Endothelial cell of umbilical vein (primary cell): ENCODE results near the gene CCDC80. TPM values are rescaled to one million over a fixed set of nuclear protein-coding genes. Genes with fewer than 3 reads are reported as not detected.
A peak's percentile ranks its signal among the peaks of the same experiment; 100 is the strongest.

ENCODE experiments used
- BruUV-seq: library from RNA; stranded (reverse); fragments of 400-500 nt; replicated peaks from 2 replicates; lab custom pipeline; 2021; lab: Mats Ljungman, UMichigan
- CTCF ChIA-PET: fragments of 300-600, 350-600 bp; sonication (Branson Sonifier 250); formaldehyde crosslinking; loops from one replicate; lab custom pipeline; 2021; ENCODE audit warnings: antibody characterized with exemption, inconsistent platforms; lab: Charles Lee
- POLR2A ChIA-PET: fragments of 300-600, 350-600 bp; sonication (Branson Sonifier 250); formaldehyde crosslinking; loops from one replicate; lab custom pipeline; 2021; ENCODE audit warnings: antibody characterized with exemption, inconsistent platforms; lab: Charles Lee
- DNase-seq: peaks from one replicate; pipeline ENCODE4 v3.0.0-alpha.2; 2011; ENCODE audit warnings: low read depth, low spot score
- FAIRE-seq: peaks from 2 replicates; lab custom pipeline; 2011; peaks lifted over from hg19 to GRCh38; lab: Jason Lieb, UNC
- H2AFZ ChIP-seq: 2 replicates; pipeline ENCODE4 v1.6.0; 2012; ENCODE audit warnings: low read depth, low read length, control low read depth, inconsistent platforms
- H3K27ac ChIP-seq: 2 replicates; pipeline ENCODE4 v1.5.1; 2011; ENCODE audit warnings: low read depth, mild to moderate bottlenecking, control low read depth, low read length, moderate library complexity; ENCODE audit not compliant: insufficient read depth
- H3K27me3 ChIP-seq, 2 experiments: 2 replicates each; pipeline versions ENCODE4 v1.6.0 to v1.6.1; 2011; ENCODE audit warnings: low read length in 2 of 2, mixed read lengths in 1 of 2; ENCODE audit not compliant: control insufficient read depth in 2 of 2, insufficient read depth in 2 of 2
- H3K36me3 ChIP-seq, 2 experiments: 2 replicates in 1 of 2; 3 replicates in 1 of 2; pipeline ENCODE4 v1.5.1; 2011; ENCODE audit warnings: low read length in 2 of 2, mild to moderate bottlenecking in 1 of 2, moderate library complexity in 1 of 2; ENCODE audit not compliant: control insufficient read depth in 2 of 2, insufficient read depth in 2 of 2; ENCODE audit errors: extremely low read depth in 1 of 2
- H3K4me1 ChIP-seq: 3 replicates; pipeline ENCODE4 v1.5.1; 2011; ENCODE audit warnings: mild to moderate bottlenecking, low read length; ENCODE audit not compliant: control insufficient read depth, insufficient read depth; ENCODE audit errors: extremely low read depth
- H3K4me2 ChIP-seq: 2 replicates; pipeline ENCODE4 v1.6.1; 2011; ENCODE audit warnings: low read length, control low read depth, mixed read lengths; ENCODE audit not compliant: insufficient read depth
- H3K4me3 ChIP-seq, 3 experiments: fragments of 200-600 bp in 1 of 3; sonication (generic), shearing (Covaris generic) in 1 of 3; replicated peaks in 1 of 3; 2 replicates each; pipeline ENCODE4 v1.5.1; 2011 to 2016; ENCODE audit warnings: control low read depth in 3 of 3, low read length in 3 of 3, mild to moderate bottlenecking in 2 of 3, inconsistent platforms in 1 of 3, low read depth in 1 of 3, moderate library complexity in 1 of 3; ENCODE audit not compliant: insufficient read depth in 1 of 3
- H3K79me2 ChIP-seq: 2 replicates; pipeline ENCODE4 v1.6.0; 2012; ENCODE audit warnings: low read length, inconsistent platforms; ENCODE audit not compliant: control insufficient read depth, insufficient read depth
- H3K9ac ChIP-seq: replicated peaks from 2 replicates; pipeline ENCODE3; 2011; ENCODE audit warnings: low read length, control low read depth; ENCODE audit not compliant: insufficient read depth; ENCODE audit errors: extremely low read depth
- H3K9me1 ChIP-seq: replicated peaks from 3 replicates; pipeline ENCODE4 v1.6.0; 2011; ENCODE audit warnings: mild to moderate bottlenecking, low read length; ENCODE audit not compliant: control insufficient read depth, insufficient read depth; ENCODE audit errors: extremely low read depth
- H3K9me3 ChIP-seq: replicated peaks from 2 replicates; pipeline ENCODE4 v1.5.1; 2012; ENCODE audit warnings: low read length, inconsistent platforms; ENCODE audit not compliant: control insufficient read depth, insufficient read depth
- H4K20me1 ChIP-seq: replicated peaks from 2 replicates; pipeline ENCODE3; 2011; ENCODE audit warnings: mild to moderate bottlenecking, low read length; ENCODE audit not compliant: control insufficient read depth, insufficient read depth; ENCODE audit errors: extremely low read depth
- CTCF ChIP-seq, 2 donors: IDR thresholded peaks; 1 replicate in 1 of 2; 2 replicates in 1 of 2; pipeline ENCODE4 v1.5.1; 2011; ENCODE audit warnings: low read length in 2 of 2, mild to moderate bottlenecking in 2 of 2, moderate library complexity in 2 of 2, control low read depth in 1 of 2, inconsistent platforms in 1 of 2, low read depth in 1 of 2; ENCODE audit not compliant: insufficient read depth in 1 of 2; ENCODE audit errors: extremely low read depth in 1 of 2
- EZH2 ChIP-seq: IDR thresholded peaks from 2 replicates; pipeline ENCODE4 v1.6.1; 2012; ENCODE audit warnings: borderline replicate concordance, low read depth, mild to moderate bottlenecking, moderate library complexity, low read length, inconsistent platforms; ENCODE audit not compliant: severe bottlenecking
- FOS ChIP-seq: IDR thresholded peaks from 2 replicates; pipeline ENCODE4 v1.6.1; 2011; ENCODE audit warnings: mild to moderate bottlenecking, low read length, moderate library complexity, borderline replicate concordance; ENCODE audit not compliant: insufficient read depth
- GATA2 ChIP-seq: IDR thresholded peaks from 2 replicates; pipeline ENCODE4 v1.7.0; 2011; ENCODE audit warnings: low read depth, mild to moderate bottlenecking, moderate library complexity, mixed read lengths, low read length; ENCODE audit not compliant: insufficient read length, insufficient read depth
- JUN ChIP-seq: IDR thresholded peaks from 2 replicates; pipeline ENCODE4 v1.6.1; 2011; ENCODE audit warnings: borderline replicate concordance, low read depth; ENCODE audit not compliant: insufficient read length, insufficient read depth
- MYC ChIP-seq: IDR thresholded peaks from one replicate; pipeline ENCODE4 v1.6.1; 2011; ENCODE audit warnings: mild to moderate bottlenecking, low read depth, low read length
- POLR2A ChIP-seq: IDR thresholded peaks from 2 replicates; pipeline ENCODE4 v1.6.1; 2012; ENCODE audit warnings: low read depth, mild to moderate bottlenecking, control low read depth, low read length
- POLR2AphosphoS5 ChIP-seq: IDR thresholded peaks from 2 replicates; pipeline ENCODE4 v1.6.1; 2012; ENCODE audit warnings: low read depth, mild to moderate bottlenecking, control low read depth, low read length, moderate library complexity; ENCODE audit not compliant: insufficient read depth
- dilution Hi-C: fragments of 300-500 bp; cut with MboI; formaldehyde crosslinking; loops from one replicate; pipeline ENCODE4 v1.15.0; 2019; ENCODE audit warnings: low sequenced_read_pairs; ENCODE audit not compliant: extremely low pct_ligation_motif_present
- intact Hi-C: fragments of 100-400 bp; cut with micrococcal nuclease; formaldehyde crosslinking; loops from one replicate; pipeline ENCODE4 v1.10.0; 2022
- polyA plus RNA-seq, 4 experiments: library from polyadenylated mRNA; depleted of rRNA in 3 of 4; stranded (reverse) in 3 of 4; unstranded in 1 of 4; fragments of >200 nt; gene quantifications; 2 replicates each; pipeline versions ENCODE4 v1.2.1 to v1.2.3, GENCODE V29; 2011 to 2012; ENCODE audit warnings: missing spikeins in 1 of 4
- total RNA-seq: library from RNA; stranded (reverse); gene quantifications from 2 replicates; pipeline ENCODE4 v1.2.3, GENCODE V29; 2021
- TF ChIP-seq, protein P1 (sequence below): IDR thresholded peaks from 2 replicates; pipeline ENCODE4 v1.6.1; 2011; ENCODE audit not compliant: insufficient read depth, insufficient read length

Gene CCDC80
- total and polyA plus RNA-seq, 2 donors (not counting 3 experiments of a cell fraction or from before 2014, with no cell fraction given) = 28.4 to 77.2 TPM

DNA sequence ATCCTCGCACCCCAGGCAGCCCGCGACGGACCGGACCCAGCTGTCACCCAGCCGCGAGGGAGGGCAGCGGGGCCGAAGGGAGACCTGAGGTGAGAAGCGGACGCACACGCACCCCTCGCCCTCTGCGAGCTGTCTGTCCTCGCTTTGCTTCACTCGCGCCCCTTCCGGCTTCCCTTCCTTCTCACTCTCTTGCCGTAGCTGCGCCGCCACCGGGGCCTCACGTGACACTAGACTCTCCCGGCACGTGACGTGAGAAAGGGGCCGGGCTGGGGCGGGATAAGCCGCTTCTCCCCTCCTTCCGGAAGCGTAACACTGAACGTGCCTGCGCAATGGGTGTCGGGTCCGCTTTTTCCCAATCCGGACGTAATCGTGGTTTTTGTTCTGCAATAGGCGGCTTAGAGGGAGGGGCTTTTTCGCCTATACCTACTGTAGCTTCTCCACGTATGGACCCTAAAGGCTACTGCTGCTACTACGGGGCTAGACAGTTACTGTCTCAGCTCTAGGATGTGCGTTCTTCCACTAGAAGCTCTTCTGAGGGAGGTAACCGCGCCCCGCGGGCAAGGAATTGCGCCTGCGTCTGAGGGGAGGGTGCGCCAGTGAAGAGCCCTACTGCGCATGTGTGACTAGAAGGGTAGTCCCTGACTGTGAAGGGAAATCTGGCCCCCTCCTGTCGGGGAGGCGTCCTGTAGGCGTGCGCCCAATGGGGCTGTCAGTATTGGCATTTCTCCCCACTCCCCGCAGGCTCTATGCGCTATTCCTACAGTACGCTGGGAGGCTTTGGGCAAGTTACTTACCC, 79.0 kb downstream of the CCDC80 start, which contains the start of the genes ATG3 and SLC35A5:
TSS of gene ATG3 (minus strand) at position 229 of the 796 bp plus-strand sequence. CDS start 434 bp downstream, outside the sequence.
TSS of gene SLC35A5 (plus strand) at position 312 of the 796 bp plus-strand sequence. CDS start 1,359 bp downstream, outside the sequence.
- Histone ChIP-seq H3K4me1 (peaks cover 17% of the 10 kb centered on the region), H3K27ac (peak within 1 kb of the TSS; percentile 78), H3K4me2 (peak within 1 kb of the TSS; percentile 99), H3K79me2 (peaks cover 39% of the 10 kb centered on the region), H4K20me1 (no peaks in the 10 kb centered on the region), H2AFZ (peak within 1 kb of the TSS; percentile 74), H3K9me1 (no peaks in the 10 kb centered on the region), H3K9me3 (no peaks in the 10 kb centered on the region), H3K9ac (peak within 1 kb of the TSS; percentile 99), H3K27me3 (no peaks in the 10 kb centered on the region), H3K36me3 (peaks cover 0 to 2% of the 10 kb centered on the region in 2 experiments), H3K4me3 (peak within 1 kb of the TSS; percentile 94 to 100 (median 97))
- dilution Hi-C loops = no loop called here
- TF ChIP-seq EZH2 (no peak), POLR2A (peak; percentile 89), CTCF (IDR thresholded peaks at IDR 0.05; ENCODE audit: extremely low read depth in 1 of 2, insufficient read depth in 1 of 2, low read depth in 1 of 2, low read length in 2 of 2) (peak in 1 of 2 donors; percentile 10), FOS (no peak), GATA2 (no peak), POLR2AphosphoS5 (peak; percentile 84), MYC (no peak), JUN (no peak)
- TF ChIP-seq, protein P1, sequence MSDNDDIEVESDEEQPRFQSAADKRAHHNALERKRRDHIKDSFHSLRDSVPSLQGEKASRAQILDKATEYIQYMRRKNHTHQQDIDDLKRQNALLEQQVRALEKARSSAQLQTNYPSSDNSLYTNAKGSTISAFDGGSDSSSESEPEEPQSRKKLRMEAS = peak; percentile 99
- DNase-seq (peak; percentile 99), FAIRE-seq (peak; percentile 93)
- intact Hi-C loops = loop anchor here (1.0 to 10.0 kb wide), 4 partner anchors 43 to 1133 kb away; partner anchors contain the start of genes CCDC80, GTPBP8 and USF3
- POLR2A ChIA-PET = interaction anchor here (1.0 to 1.1 kb wide), 2 partner anchors 43 to 80 kb away, joined by 3 to 6 read pairs; no protein-coding TSS in a partner anchor
- CTCF ChIA-PET = interaction anchor here (0.7 to 1.5 kb wide), 8 partner anchors 20 to 450 kb away, joined by 3 to 7 read pairs (median 3); partner anchors contain the start of gene SLC9C1
- BruUV-seq = TSS peak; percentile 82
